ENCODE data around the gene MRPS24. TPM values are rescaled to one million over a fixed set of nuclear protein-coding genes. Genes with fewer than 3 reads are reported as not detected.
A peak's percentile ranks its signal among the peaks of the same experiment; 100 is the strongest.

MRPS24 gene
- total and polyA plus RNA-seq, 10 of the 15 experiments (the other 5 are each of a cell fraction or from before 2014, with no cell fraction given): 27.6 to 164 (median 106) TPM

GRCh38 chr7:43834463-43835251 is 34.7 kb downstream of the MRPS24 start (continued):
- no peak for TF ChIP-seq ATF3 (IDR thresholded peaks at IDR 0.05; ENCODE audit: borderline replicate concordance, extremely low read depth, low read depth, low read length)
- no peak for TF ChIP-seq E2F8 (IDR thresholded peaks at IDR 0.05; ENCODE audit: low read depth, partially characterized antibody)
- TF ChIP-seq SKIL (IDR thresholded peaks at IDR 0.05; ENCODE audit: low read depth, poor library complexity, severe bottlenecking): peak; percentile 73
- no peak for TF ChIP-seq ZNF622 (IDR thresholded peaks at IDR 0.05)
- peak; percentile 76 for TF ChIP-seq NBN (IDR thresholded peaks at IDR 0.05)
- no peak for TF ChIP-seq FOXK2 (IDR thresholded peaks at IDR 0.05)
- no peak for TF ChIP-seq RCOR1 (conservative IDR thresholded peaks at IDR 0.05; ENCODE audit: low read depth, low read length)
- TF ChIP-seq SMAD5 (IDR thresholded peaks at IDR 0.05; ENCODE audit: low read depth): no peak
- TF ChIP-seq TAF1 (IDR thresholded peaks at IDR 0.05; ENCODE audit: borderline replicate concordance, low read depth, low read length): no peak
- no peak for TF ChIP-seq PRDM15 (CRISPR knock-in tag; IDR thresholded peaks at IDR 0.05)
- 0 out of 2 replicates have a peak, but pooled peaks have one; percentile 65 for TF ChIP-seq PAX8 (IDR thresholded peaks at IDR 0.05)
- no peak for TF ChIP-seq HDAC2 (IDR thresholded peaks at IDR 0.05)
- 0 out of 2 replicates have a peak, but pooled peaks have one; percentile 12 for TF ChIP-seq JUND (IDR thresholded peaks at IDR 0.05; ENCODE audit: low read depth, low read length)
- TF ChIP-seq CEBPB (IDR thresholded peaks at IDR 0.05; ENCODE audit: borderline replicate concordance in 1 of 2, low read depth in 2 of 2, low read length in 2 of 2): no peak
- no peak for TF ChIP-seq ZSCAN29 (IDR thresholded peaks at IDR 0.05)
- TF ChIP-seq GABPA (IDR thresholded peaks at IDR 0.05; ENCODE audit: low read depth): 0 out of 2 replicates have a peak, but pooled peaks have one; percentile 16
- TF ChIP-seq BMI1 (IDR thresholded peaks at IDR 0.05; ENCODE audit: borderline replicate concordance): no peak
- TF ChIP-seq IRF5 (IDR thresholded peaks at IDR 0.05; ENCODE audit: borderline replicate concordance): no peak
- no peak for TF ChIP-seq CHD2 (IDR thresholded peaks at IDR 0.05; ENCODE audit: borderline replicate concordance, low read depth, low read length)

All from GM12878 (cell line).